Liver (tissue), 9 donors: Measurements from ENCODE around the gene UQCRH. TPM values are rescaled to one million over a fixed set of nuclear protein-coding genes. Genes with fewer than 3 reads are reported as not detected.

ENCODE experiments used
- DNase-seq: peaks from one replicate; pipeline ENCODE4 v3.0.0-alpha.2; 2017; ENCODE audit warnings: low spot score
- H3K27ac ChIP-seq, 2 donors: one replicate each; pipeline ENCODE4 v1.7.0; 2013; ENCODE audit warnings: inconsistent platforms in 2 of 2, low read length in 2 of 2, control low read depth in 1 of 2, low read depth in 1 of 2, mild to moderate bottlenecking in 1 of 2
- H3K27me3 ChIP-seq, 4 donors: one replicate each; pipeline versions ENCODE4 v1.6.1 to v1.7.0; 2013; ENCODE audit warnings: low read length in 3 of 4, inconsistent platforms in 1 of 4, mild to moderate bottlenecking in 1 of 4, moderate library complexity in 1 of 4; ENCODE audit not compliant: control insufficient read depth in 4 of 4, insufficient read depth in 4 of 4
- H3K36me3 ChIP-seq, 4 donors: one replicate each; pipeline versions ENCODE4 v1.6.1 to v1.7.0; 2013; ENCODE audit warnings: low read length in 3 of 4, mild to moderate bottlenecking in 3 of 4, low read depth in 1 of 4, moderate library complexity in 1 of 4; ENCODE audit not compliant: control insufficient read depth in 4 of 4, insufficient read depth in 3 of 4
- H3K4me1 ChIP-seq, 4 donors: one replicate each; pipeline versions ENCODE4 v1.6.1 to v1.7.0; 2013; ENCODE audit warnings: low read length in 3 of 4, mild to moderate bottlenecking in 3 of 4, moderate library complexity in 1 of 4; ENCODE audit not compliant: control insufficient read depth in 4 of 4, insufficient read depth in 4 of 4
- H3K4me3 ChIP-seq, 3 donors: one replicate each; pipeline versions ENCODE4 v1.6.1 to v1.7.0; 2013; ENCODE audit warnings: low read length in 3 of 3, control low read depth in 1 of 3, low read depth in 1 of 3, mild to moderate bottlenecking in 1 of 3
- H3K9ac ChIP-seq, 2 donors: one replicate each; pipeline ENCODE4 v1.7.0; 2013; ENCODE audit warnings: low read length in 2 of 2, mild to moderate bottlenecking in 2 of 2, moderate library complexity in 2 of 2, control low read depth in 1 of 2, low read depth in 1 of 2
- H3K9me3 ChIP-seq, 4 donors: one replicate each; pipeline versions ENCODE4 v1.6.1 to v1.7.0; 2013; ENCODE audit warnings: low read length in 3 of 4; ENCODE audit not compliant: control insufficient read depth in 4 of 4
- EGR1 ChIP-seq, 2 donors: IDR thresholded peaks; 2 replicates each; pipeline ENCODE4 v1.6.1; 2016 to 2018; ENCODE audit warnings: antibody characterized with exemption in 2 of 2, low read depth in 2 of 2
- FOXA1 ChIP-seq: IDR thresholded peaks from 2 replicates; pipeline ENCODE4 v1.6.1; 2016; ENCODE audit warnings: antibody characterized with exemption
- GABPA ChIP-seq, 2 donors: IDR thresholded peaks in 1 of 2; conservative IDR thresholded peaks in 1 of 2; 2 replicates each; pipeline ENCODE4 v1.6.1; 2016; ENCODE audit warnings: antibody characterized with exemption in 2 of 2, mild to moderate bottlenecking in 1 of 2, moderate library complexity in 1 of 2
- HNF4A ChIP-seq, 2 donors: conservative IDR thresholded peaks; 2 replicates each; pipeline ENCODE4 v1.6.1; 2016; ENCODE audit warnings: antibody characterized with exemption in 2 of 2, mild to moderate bottlenecking in 2 of 2
- HNF4G ChIP-seq: IDR thresholded peaks from 2 replicates; pipeline ENCODE4 v1.6.1; 2016; ENCODE audit warnings: antibody characterized with exemption
- JUND ChIP-seq, 2 donors: IDR thresholded peaks; 2 replicates each; pipeline ENCODE4 v1.6.1; 2016; ENCODE audit warnings: antibody characterized with exemption in 2 of 2
- NR2F2 ChIP-seq: IDR thresholded peaks from 2 replicates; pipeline ENCODE4 v1.6.1; 2016; ENCODE audit warnings: antibody characterized with exemption
- RAD21 ChIP-seq, 2 donors: IDR thresholded peaks; 2 replicates each; pipeline ENCODE4 v1.6.1; 2016; ENCODE audit warnings: antibody characterized with exemption in 2 of 2, mild to moderate bottlenecking in 2 of 2
- RXRA ChIP-seq, 2 donors: IDR thresholded peaks; 2 replicates each; pipeline ENCODE4 v1.6.1; 2017 to 2018; ENCODE audit warnings: antibody characterized with exemption in 2 of 2, mild to moderate bottlenecking in 1 of 2
- SP1 ChIP-seq: IDR thresholded peaks from 2 replicates; pipeline ENCODE4 v1.6.1; 2018; ENCODE audit warnings: antibody characterized with exemption, mild to moderate bottlenecking
- TAF1 ChIP-seq: conservative IDR thresholded peaks from 2 replicates; pipeline ENCODE4 v1.6.1; 2016; ENCODE audit warnings: antibody characterized with exemption, mild to moderate bottlenecking
- YY1 ChIP-seq: IDR thresholded peaks from 2 replicates; pipeline ENCODE4 v1.6.1; 2016; ENCODE audit warnings: antibody characterized with exemption, mild to moderate bottlenecking
- WGBS: extraction: QIAGEN DNeasy Blood & Tissue Kit; methylation state at CpG from one replicate; pipeline ENCODE4 v1.1.7; 2013; 5-methylcytosine and 5-hydroxymethylcytosine counted together
- polyA plus RNA-seq, 2 donors: library from polyadenylated mRNA; stranded (reverse) in 1 of 2; unstranded in 1 of 2; fragments of 200-250 nt in 1 of 2; fragments of >200 nt in 1 of 2; fragmentation: Nextera tagmentation in 1 of 2; extraction: Ambion mirVana in 1 of 2; gene quantifications; one replicate each; pipeline versions ENCODE4 v1.2.1 to v1.2.3, GENCODE V29; 2013 to 2015
- total RNA-seq, 2 donors: library from RNA; depleted of rRNA; stranded (reverse); fragments of >200 nt; gene quantifications; one replicate each; pipeline ENCODE4 v1.2.3, GENCODE V29; 2014
- TF ChIP-seq, protein P1 (sequence below): IDR thresholded peaks from 2 replicates; pipeline ENCODE4 v1.6.1; 2016; ENCODE audit warnings: antibody characterized with exemption, mild to moderate bottlenecking
- TF ChIP-seq, protein P2 (sequence below): IDR thresholded peaks from 2 replicates; pipeline ENCODE4 v1.6.1; 2016; ENCODE audit warnings: antibody characterized with exemption
- TF ChIP-seq, protein P3 (sequence below): IDR thresholded peaks from 2 replicates; pipeline ENCODE4 v1.6.1; 2016; ENCODE audit warnings: antibody characterized with exemption
- TF ChIP-seq, protein P4 (sequence below): fragments of 150-350 bp; IDR thresholded peaks from 2 replicates; pipeline ENCODE4 v1.5.1; 2017; ENCODE audit warnings: improper control_type of control experiment, low read depth, low read length; ENCODE audit not compliant: missing input control
- TF ChIP-seq, protein P5 (sequence below): IDR thresholded peaks from 2 replicates; pipeline ENCODE4 v1.6.1; 2016; ENCODE audit warnings: antibody characterized with exemption
- donor health status: healthy.
- donor health status: healthy.
- donor health status: healthy.
- donor health status: healthy.
- donor health status: healthy.

The UQCRH gene
- total RNA-seq = 100 to 1,000 TPM; 183 to 220 TPM
- 100 to 1,000 TPM; 158 to 220 TPM for polyA plus RNA-seq

DNA sequence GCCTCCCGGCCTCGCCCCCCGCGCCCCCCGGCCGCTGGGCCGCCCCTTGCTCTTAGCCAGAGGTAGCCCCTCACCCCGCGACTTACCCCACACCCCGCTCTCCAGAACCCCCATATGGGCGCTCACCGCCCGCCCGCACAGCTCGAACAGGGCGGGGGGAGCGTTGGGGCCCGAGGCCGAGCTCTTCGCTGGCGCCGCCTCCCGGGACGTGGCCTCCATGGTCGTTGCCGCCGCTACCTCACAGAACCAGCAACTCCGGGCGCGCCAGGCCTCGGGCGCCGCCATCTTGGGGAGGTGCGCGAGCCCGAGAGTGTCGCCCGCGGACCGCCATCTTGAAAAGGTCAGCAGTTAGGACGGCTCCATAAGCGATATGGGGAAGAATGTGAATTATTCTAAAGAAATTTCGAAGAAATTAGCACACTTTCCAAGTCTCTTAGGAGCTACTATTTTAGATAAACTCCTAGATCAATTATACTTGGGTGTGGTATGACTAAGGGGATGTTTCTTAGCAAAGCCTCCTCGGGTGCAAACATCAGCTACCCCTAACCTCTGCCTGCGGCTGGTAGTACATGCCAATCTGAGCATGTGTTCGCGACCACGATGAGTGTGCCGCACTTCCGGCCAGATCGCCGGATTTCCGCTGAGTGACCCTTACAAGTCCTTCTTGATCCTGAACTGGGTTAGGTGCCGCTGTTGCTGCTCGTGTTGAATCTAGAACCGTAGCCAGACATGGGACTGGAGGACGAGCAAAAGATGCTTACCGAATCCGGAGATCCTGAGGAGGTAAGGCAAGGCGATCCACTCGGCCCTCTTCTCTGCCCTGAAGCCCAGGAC is at the start of gene UQCRH, which contains the start of gene LRRC41:
Gene UQCRH (plus strand): TSS at position 661 of the 834 bp plus-strand sequence. CDS start 69 bp downstream, at position 730.
Gene LRRC41 (minus strand): TSS at position 579 of the 834 bp plus-strand sequence. CDS start 294 bp downstream, at position 285.
- Histone ChIP-seq H3K9me3 (no peaks in the 10 kb centered on the region), H3K27ac (peak within 1 kb of the TSS; percentile 95 to 96), H3K4me1 (peaks cover 6 to 28% (median 20%) of the 10 kb centered on the region in 4 donors), H3K9ac (peak within 1 kb of the TSS; percentile 29 to 91), H3K36me3 (peaks cover 0 to 1% (median 0%) of the 10 kb centered on the region in 4 donors), H3K27me3 (no peaks in the 10 kb centered on the region), H3K4me3 (peak within 1 kb of the TSS; percentile 88 to 97 (median 95))
- TF ChIP-seq NR2F2 = peak; percentile 93
- TF ChIP-seq RAD21 (IDR thresholded peaks at IDR 0.05) = no peak
- TF ChIP-seq, protein P1, sequence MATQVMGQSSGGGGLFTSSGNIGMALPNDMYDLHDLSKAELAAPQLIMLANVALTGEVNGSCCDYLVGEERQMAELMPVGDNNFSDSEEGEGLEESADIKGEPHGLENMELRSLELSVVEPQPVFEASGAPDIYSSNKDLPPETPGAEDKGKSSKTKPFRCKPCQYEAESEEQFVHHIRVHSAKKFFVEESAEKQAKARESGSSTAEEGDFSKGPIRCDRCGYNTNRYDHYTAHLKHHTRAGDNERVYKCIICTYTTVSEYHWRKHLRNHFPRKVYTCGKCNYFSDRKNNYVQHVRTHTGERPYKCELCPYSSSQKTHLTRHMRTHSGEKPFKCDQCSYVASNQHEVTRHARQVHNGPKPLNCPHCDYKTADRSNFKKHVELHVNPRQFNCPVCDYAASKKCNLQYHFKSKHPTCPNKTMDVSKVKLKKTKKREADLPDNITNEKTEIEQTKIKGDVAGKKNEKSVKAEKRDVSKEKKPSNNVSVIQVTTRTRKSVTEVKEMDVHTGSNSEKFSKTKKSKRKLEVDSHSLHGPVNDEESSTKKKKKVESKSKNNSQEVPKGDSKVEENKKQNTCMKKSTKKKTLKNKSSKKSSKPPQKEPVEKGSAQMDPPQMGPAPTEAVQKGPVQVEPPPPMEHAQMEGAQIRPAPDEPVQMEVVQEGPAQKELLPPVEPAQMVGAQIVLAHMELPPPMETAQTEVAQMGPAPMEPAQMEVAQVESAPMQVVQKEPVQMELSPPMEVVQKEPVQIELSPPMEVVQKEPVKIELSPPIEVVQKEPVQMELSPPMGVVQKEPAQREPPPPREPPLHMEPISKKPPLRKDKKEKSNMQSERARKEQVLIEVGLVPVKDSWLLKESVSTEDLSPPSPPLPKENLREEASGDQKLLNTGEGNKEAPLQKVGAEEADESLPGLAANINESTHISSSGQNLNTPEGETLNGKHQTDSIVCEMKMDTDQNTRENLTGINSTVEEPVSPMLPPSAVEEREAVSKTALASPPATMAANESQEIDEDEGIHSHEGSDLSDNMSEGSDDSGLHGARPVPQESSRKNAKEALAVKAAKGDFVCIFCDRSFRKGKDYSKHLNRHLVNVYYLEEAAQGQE = peak; percentile 37
- TF ChIP-seq TAF1 = peak; percentile 84
- TF ChIP-seq, protein P2, sequence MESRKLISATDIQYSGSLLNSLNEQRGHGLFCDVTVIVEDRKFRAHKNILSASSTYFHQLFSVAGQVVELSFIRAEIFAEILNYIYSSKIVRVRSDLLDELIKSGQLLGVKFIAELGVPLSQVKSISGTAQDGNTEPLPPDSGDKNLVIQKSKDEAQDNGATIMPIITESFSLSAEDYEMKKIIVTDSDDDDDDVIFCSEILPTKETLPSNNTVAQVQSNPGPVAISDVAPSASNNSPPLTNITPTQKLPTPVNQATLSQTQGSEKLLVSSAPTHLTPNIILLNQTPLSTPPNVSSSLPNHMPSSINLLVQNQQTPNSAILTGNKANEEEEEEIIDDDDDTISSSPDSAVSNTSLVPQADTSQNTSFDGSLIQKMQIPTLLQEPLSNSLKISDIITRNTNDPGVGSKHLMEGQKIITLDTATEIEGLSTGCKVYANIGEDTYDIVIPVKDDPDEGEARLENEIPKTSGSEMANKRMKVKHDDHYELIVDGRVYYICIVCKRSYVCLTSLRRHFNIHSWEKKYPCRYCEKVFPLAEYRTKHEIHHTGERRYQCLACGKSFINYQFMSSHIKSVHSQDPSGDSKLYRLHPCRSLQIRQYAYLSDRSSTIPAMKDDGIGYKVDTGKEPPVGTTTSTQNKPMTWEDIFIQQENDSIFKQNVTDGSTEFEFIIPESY = no peak
- TF ChIP-seq SP1 = peak; percentile 67
- TF ChIP-seq, protein P3, sequence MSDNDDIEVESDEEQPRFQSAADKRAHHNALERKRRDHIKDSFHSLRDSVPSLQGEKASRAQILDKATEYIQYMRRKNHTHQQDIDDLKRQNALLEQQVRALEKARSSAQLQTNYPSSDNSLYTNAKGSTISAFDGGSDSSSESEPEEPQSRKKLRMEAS = peak; percentile 86
- TF ChIP-seq HNF4A (conservative IDR thresholded peaks at IDR 0.05) = peak in 1 of 2 donors; percentile 13
- TF ChIP-seq, protein P4, sequence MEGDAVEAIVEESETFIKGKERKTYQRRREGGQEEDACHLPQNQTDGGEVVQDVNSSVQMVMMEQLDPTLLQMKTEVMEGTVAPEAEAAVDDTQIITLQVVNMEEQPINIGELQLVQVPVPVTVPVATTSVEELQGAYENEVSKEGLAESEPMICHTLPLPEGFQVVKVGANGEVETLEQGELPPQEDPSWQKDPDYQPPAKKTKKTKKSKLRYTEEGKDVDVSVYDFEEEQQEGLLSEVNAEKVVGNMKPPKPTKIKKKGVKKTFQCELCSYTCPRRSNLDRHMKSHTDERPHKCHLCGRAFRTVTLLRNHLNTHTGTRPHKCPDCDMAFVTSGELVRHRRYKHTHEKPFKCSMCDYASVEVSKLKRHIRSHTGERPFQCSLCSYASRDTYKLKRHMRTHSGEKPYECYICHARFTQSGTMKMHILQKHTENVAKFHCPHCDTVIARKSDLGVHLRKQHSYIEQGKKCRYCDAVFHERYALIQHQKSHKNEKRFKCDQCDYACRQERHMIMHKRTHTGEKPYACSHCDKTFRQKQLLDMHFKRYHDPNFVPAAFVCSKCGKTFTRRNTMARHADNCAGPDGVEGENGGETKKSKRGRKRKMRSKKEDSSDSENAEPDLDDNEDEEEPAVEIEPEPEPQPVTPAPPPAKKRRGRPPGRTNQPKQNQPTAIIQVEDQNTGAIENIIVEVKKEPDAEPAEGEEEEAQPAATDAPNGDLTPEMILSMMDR = no peak
- TF ChIP-seq GABPA (IDR thresholded peaks at IDR 0.05 in 1 of 2, conservative IDR thresholded peaks at IDR 0.05 in 1 of 2) = peak; percentile 87 to 95
- TF ChIP-seq HNF4G = no peak
- peak; percentile 75 to 80 for TF ChIP-seq JUND (IDR thresholded peaks at IDR 0.05)
- no peak for TF ChIP-seq FOXA1
- peak in 1 of 2 donors; percentile 53 for TF ChIP-seq RXRA (IDR thresholded peaks at IDR 0.05)
- TF ChIP-seq EGR1 (IDR thresholded peaks at IDR 0.05; ENCODE audit: low read depth in 2 of 2) = peak; percentile 27 to 37
- TF ChIP-seq YY1 = peak; percentile 100
- TF ChIP-seq, protein P5, sequence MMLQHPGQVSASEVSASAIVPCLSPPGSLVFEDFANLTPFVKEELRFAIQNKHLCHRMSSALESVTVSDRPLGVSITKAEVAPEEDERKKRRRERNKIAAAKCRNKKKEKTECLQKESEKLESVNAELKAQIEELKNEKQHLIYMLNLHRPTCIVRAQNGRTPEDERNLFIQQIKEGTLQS = peak; percentile 21
- WGBS = 1% methylated on average over 61 of the region's 61 CpGs
- DNase-seq = peak; percentile 96
